Cardiac muscle cell (in vitro differentiated cells and primary cell): ENCODE measurements around the gene KCTD1. TPM values are rescaled to one million over a fixed set of nuclear protein-coding genes. Genes with fewer than 3 reads are reported as not detected.

ENCODE experiments used
- DNase-seq, 2 donors: peaks; one replicate each; pipeline versions ENCODE4 v3.0.0 to v3.0.0-alpha.2; 2010 to 2017; ENCODE audit warnings: low read depth in 1 of 2, low spot score in 1 of 2
- H3K27ac ChIP-seq: fragments of 200-600 bp; sonication (generic); 2 replicates; pipeline ENCODE4 v1.5.1; 2016
- H3K27me3 ChIP-seq: fragments of 200-600 bp; sonication (generic); 2 replicates; pipeline ENCODE4 v1.6.0; 2016; ENCODE audit warnings: control low read depth
- H3K36me3 ChIP-seq: fragments of 200-600 bp; sonication (generic); 2 replicates; pipeline ENCODE4 v1.5.1; 2016; ENCODE audit warnings: control low read depth
- H3K4me1 ChIP-seq: fragments of 200-600 bp; sonication (generic); 2 replicates; pipeline ENCODE4 v1.8.1; 2017; ENCODE audit warnings: low read depth, mild to moderate bottlenecking, mixed run types
- H3K4me3 ChIP-seq: fragments of 200-600 bp; sonication (generic); 2 replicates; pipeline ENCODE4 v1.5.1; 2016; ENCODE audit warnings: mild to moderate bottlenecking
- H3K9me3 ChIP-seq: fragments of 200-600 bp; sonication (generic); 2 replicates; pipeline ENCODE4 v1.5.1; 2017; ENCODE audit warnings: low read depth, mild to moderate bottlenecking, control low read depth
- polyA plus RNA-seq: library from polyadenylated mRNA; unstranded; fragments of >200 nt; fragmentation: Nextera tagmentation; extraction: Ambion mirVana; gene quantifications from 2 replicates; pipeline ENCODE4 v1.2.1, GENCODE V29; 2016
- total RNA-seq: library from RNA; depleted of rRNA; stranded (reverse); fragments of >200 nt; gene quantifications from 2 replicates; pipeline ENCODE4 v1.2.3, GENCODE V29; 2016
- TF ChIP-seq, protein P1 (sequence below): IDR thresholded peaks from 2 replicates; pipeline ENCODE4 v1.5.1; 2012; ENCODE audit warnings: low read depth, mild to moderate bottlenecking, low read length

Gene KCTD1
- total and polyA plus RNA-seq, 2 experiments from 2014 or later = 3.9 to 23.1 TPM

DNA sequence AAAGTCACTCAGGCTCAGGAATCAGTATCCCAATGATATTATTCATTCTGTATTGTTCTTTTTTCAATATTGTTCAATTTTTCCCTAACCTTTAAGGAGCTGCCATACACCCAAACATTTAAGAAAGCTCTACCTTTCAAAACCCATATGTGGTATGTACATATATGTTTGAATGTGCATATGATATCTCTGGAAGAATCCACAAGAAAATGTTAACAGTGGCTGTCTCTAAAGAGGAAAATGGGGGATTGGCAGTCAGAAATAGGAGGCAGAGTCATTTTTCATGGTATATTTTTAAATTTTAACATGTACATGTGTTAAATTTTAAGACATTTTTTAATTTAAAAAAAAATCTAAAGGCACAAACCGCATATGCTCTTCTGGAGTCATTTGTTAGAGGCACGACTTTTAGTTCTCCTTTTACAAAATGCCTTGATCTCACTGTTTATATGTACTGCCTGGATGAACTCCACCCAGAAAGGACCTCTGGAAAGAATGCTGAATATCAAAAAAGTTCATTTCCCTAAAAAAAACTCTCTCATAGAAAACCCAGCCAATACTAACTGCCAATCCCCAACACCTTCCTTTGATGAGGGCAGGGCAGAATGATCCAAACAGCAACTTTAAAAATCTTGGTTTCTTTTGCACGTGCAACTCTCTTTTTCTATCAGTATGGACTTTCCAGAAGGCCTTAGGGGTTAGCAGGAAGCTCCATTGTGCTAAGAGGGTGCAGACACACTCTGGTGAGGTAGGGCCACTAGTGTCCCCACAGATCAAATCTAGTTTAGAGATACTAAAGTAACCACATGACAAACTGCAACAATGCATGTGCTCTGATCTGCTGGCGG, 23.6 kb downstream of the KCTD1 start:
- no peaks in the 10 kb centered on the region for H3K36me3 ChIP-seq
- no peak overlapping the region for H3K27ac ChIP-seq
- peaks cover 18% of the 10 kb centered on the region for H3K4me1 ChIP-seq
- H3K27me3 ChIP-seq = no peaks in the 10 kb centered on the region
- no peaks in the 10 kb centered on the region for H3K9me3 ChIP-seq
- TF ChIP-seq, protein P1, sequence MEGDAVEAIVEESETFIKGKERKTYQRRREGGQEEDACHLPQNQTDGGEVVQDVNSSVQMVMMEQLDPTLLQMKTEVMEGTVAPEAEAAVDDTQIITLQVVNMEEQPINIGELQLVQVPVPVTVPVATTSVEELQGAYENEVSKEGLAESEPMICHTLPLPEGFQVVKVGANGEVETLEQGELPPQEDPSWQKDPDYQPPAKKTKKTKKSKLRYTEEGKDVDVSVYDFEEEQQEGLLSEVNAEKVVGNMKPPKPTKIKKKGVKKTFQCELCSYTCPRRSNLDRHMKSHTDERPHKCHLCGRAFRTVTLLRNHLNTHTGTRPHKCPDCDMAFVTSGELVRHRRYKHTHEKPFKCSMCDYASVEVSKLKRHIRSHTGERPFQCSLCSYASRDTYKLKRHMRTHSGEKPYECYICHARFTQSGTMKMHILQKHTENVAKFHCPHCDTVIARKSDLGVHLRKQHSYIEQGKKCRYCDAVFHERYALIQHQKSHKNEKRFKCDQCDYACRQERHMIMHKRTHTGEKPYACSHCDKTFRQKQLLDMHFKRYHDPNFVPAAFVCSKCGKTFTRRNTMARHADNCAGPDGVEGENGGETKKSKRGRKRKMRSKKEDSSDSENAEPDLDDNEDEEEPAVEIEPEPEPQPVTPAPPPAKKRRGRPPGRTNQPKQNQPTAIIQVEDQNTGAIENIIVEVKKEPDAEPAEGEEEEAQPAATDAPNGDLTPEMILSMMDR = no peak
- no peak for DNase-seq
- no peak overlapping the region for H3K4me3 ChIP-seq

DNA sequence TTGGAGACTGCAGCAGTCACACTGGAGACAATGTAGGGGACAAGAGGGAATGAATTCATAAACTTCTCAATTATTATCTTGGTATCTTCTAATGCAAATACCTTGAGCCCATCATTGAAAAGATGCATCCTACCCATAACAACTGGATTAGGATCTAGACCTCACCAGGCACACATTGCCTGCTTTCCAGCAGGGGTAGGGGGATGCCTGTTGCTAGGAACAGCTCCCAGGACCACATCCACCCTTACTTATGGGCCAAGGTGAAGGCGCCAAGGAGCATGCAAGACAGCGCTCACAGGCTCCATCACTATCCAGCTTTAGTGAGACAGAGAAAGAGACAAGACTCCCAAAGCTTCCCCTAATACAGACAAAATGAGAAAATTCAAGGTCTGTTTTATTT, 24.4 kb downstream of the KCTD1 start:
- peaks cover 18% of the 10 kb centered on the region for H3K4me1 ChIP-seq
- TF ChIP-seq, protein P1 = no peak
- no peaks in the 10 kb centered on the region for H3K36me3 ChIP-seq
- H3K4me3 ChIP-seq = no peak overlapping the region
- H3K27me3 ChIP-seq = no peaks in the 10 kb centered on the region
- H3K27ac ChIP-seq = no peak overlapping the region
- no peak for DNase-seq
- H3K9me3 ChIP-seq = no peaks in the 10 kb centered on the region

DNA sequence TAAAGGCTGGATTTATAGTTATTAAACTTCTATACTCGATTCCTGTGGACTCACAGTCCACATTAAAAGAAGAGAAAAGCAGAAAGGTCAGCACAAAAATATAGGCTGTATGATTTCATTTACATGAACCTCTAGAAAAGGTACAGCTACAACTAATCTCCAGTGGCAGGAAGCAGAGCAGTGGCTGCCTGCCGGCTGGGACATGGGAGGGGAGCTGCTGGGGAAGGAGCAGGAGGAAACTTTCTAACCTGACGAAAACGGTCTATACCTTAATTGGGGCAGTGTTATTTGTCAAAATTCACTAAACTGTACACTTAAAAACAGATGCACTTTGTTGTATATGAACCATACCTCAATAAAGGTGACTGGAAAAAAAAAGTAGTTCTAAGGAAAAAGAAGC, 26.7 kb downstream of the KCTD1 start:
- Histone ChIP-seq H3K4me3 (no peak overlapping the region), H3K36me3 (no peaks in the 10 kb centered on the region)

DNA sequence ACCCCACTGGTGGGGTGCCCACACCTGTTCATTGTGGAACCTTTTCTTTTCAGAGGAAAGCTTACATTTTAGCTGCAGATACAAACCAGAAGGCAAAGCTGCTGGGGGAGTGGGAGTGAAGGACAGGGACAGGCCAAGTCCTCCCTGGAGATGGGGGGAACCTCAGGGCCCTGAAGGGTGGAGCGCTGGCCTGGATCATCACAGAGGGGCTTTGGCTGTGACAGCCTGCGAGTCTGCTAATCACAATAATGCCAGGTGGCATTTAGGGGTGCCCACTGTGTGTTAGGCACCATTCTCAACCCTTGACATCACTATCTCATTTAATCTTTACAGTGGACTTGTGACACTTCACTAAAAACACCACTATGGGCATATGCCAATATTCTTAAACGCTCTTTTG, 27.4 kb downstream of the KCTD1 start:
- no peak overlapping the region for H3K4me3 ChIP-seq
- TF ChIP-seq, protein P1 = no peak
- no peak for DNase-seq
- H3K36me3 ChIP-seq = no peaks in the 10 kb centered on the region
- no peak overlapping the region for H3K27ac ChIP-seq
- no peaks in the 10 kb centered on the region for H3K27me3 ChIP-seq
- no peaks in the 10 kb centered on the region for H3K9me3 ChIP-seq
- peaks cover 15% of the 10 kb centered on the region for H3K4me1 ChIP-seq

More for the DNA sequence above, 26.7 kb downstream of the KCTD1 start:
- no peaks in the 10 kb centered on the region for H3K27me3 ChIP-seq
- TF ChIP-seq, protein P1 = no peak
- no peak for DNase-seq
- no peaks in the 10 kb centered on the region for H3K9me3 ChIP-seq
- no peak overlapping the region for H3K27ac ChIP-seq
- H3K4me1 ChIP-seq = peaks cover 17% of the 10 kb centered on the region

DNA sequence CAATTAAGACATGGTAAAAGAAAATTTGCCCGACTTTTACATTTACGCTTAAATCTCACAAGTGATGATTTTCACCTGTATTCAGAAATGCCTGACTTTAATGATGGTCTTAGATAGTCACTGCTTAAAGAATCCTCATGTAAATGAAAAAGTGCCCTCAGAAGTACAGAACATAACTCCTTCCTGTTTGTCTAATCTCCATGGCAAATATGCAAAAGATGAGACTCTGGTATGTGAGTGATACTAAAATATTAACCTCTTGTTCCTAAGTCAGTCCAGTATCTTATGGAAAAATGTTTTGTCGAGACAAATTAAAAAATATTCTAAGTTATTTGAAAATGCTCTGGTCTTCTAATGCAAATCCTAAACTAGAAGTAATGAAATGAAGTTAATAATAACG, 29.2 kb downstream of the KCTD1 start:
- no peaks in the 10 kb centered on the region for H3K27me3 ChIP-seq
- no peaks in the 10 kb centered on the region for H3K36me3 ChIP-seq
- no peaks in the 10 kb centered on the region for H3K9me3 ChIP-seq
- no peak overlapping the region for H3K27ac ChIP-seq
- TF ChIP-seq, protein P1 = no peak
- H3K4me3 ChIP-seq = no peak overlapping the region
- H3K4me1 ChIP-seq = peaks cover 15% of the 10 kb centered on the region
- DNase-seq = no peak
